Anterior cingulate cortex (tissue), 58 donors: ENCODE measurements around the gene ADPRM.
"Not testable (repeated sequence)": the region's sequence is repeated elsewhere in the genome, so short reads cannot be mapped to it uniquely, and the experiment has no call there.

Experiments
- DNase-seq, 58 donors: peaks; one replicate each; lab custom pipeline; 2025; lab: John Stamatoyannopoulos, UW

The ADPRM gene, protein sequence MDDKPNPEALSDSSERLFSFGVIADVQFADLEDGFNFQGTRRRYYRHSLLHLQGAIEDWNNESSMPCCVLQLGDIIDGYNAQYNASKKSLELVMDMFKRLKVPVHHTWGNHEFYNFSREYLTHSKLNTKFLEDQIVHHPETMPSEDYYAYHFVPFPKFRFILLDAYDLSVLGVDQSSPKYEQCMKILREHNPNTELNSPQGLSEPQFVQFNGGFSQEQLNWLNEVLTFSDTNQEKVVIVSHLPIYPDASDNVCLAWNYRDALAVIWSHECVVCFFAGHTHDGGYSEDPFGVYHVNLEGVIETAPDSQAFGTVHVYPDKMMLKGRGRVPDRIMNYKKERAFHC

DNA sequence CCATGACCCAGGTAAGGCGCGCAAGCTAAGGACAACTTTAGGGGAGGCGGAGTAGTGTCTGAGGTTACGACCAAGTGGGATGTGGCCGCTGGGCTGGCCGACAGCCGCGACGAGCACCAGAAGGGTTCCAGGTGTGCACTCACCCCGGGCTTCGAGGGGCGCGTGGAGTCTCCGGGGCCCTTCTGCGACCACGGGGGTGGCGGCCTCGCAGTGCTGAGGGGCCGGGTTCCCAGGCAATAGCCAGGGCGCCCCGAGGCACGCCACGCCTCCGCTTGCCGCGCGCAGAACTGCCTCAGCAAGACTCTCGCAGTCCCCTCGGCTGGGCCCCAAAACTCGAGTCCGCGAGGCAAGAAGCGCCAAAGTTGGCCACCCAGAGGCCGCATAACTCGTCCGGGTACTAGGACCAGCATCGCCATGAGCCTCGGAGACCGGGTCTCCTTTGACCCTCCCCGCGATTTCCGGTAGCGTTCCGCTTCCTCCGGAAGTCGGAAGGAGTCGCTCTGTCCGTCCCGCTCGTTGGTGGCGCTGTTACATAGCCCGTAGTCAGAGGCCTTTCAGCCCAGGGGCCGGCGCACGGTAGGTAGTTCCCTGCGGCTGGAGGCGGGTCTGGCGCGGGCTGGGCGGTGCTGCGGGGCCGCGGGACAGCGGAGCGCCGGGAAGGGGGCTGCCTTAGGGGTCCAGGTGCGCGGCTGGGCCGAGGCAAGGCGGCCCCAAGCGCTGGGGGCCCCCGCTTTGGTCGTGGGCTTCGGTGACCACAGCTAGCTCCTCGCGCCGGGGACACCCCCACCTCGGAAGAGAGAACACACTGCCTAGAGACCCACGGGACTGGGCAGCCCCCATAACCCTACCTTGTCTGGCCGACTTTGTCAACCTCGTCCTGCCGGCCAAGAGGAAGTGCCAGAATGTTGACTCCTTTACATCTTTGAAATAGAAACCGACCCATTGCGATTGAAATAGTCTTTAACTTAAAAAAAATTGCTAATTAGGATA is at the start of gene ADPRM, which contains the start of gene SCO1:
Gene ADPRM, plus strand, starts transcription at position 503 of the 990 bp plus-strand sequence. CDS start 7,333 bp downstream, outside the sequence.
Gene SCO1, minus strand, starts transcription at position 442 of the 990 bp plus-strand sequence. Its CDS starts 26 bp downstream, at position 416.
- peak; percentile 40 to 96 (median 90) for DNase-seq

DNA sequence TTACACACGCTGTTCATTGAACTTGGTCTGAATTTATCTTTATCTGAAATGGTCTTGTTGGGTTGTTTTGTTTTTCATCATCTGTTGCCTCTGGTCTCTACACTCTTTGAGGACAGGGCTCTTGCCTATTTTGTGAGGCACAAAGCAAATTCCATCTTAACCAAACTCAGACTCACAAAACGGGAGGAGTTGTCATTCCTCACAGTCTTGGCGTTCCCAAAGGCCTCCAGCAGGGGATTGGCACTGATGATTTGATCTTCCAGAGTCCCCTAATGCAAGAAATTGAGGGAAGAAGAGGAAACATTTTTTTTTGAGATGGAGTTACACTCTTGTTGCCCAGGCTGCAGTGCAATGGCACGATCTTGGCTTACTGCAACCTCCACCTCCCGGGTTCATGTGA is 49.0 kb upstream of the ADPRM start:
- no peak for DNase-seq

DNA sequence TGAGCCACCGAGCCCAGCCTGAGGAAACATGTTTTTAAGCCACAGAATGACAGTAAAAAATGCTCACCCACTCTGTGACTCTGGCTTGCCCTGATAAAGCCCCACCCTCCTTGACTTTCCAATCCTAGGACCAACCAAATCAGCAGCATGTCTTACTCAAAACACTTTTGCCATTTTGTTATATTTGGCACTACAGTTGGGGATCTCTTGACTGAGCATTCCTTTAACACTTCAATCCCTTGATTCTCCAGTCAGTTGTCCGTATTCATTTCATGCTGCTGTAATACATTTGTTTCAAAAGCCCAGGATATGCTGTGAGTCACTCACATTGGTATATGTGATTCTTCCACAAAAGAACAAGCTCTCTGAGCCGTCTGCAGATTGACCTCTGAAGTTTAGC is 48.4 kb upstream of the ADPRM start:
- no peak for DNase-seq

DNA sequence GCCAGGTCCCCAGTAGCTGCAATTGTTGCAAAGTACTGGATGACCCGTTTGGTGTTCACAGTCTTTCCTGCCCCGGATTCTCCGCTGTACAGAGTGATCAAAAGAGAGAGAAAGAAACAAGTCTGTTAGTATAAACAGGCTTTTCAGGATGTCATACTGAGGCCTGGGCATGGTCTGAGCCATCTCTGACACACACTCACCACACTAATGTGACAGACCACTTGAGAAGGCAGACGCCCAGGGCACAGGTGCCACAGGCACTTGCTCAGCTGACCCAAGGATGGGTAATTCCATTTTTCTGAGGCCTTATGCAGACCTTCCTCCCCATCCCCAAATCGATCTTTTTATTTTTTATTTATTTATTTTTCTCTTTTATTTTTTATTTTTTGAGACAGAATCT is 47.8 kb upstream of the ADPRM start:
- no peak for DNase-seq

DNA sequence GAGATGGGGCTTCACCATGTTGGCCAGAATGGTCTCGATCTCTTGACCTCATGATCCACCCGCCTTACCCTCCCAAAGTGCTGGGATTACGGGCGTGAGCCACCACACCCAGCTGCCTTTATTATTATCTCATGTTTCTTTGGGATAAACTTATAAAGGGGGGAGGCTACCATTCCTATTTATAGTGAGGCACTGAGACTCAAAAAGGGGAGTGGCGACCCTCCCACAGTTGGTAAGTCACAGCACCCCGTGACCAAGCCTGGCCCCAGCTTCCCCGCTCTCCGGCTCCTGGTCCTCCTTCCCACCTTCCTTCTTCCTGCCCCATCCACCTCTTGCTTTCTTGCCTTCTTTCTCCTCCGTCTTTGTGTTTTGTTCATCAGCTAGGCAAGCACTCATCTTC is 45.5 kb upstream of the ADPRM start:
- no peak for DNase-seq

DNA sequence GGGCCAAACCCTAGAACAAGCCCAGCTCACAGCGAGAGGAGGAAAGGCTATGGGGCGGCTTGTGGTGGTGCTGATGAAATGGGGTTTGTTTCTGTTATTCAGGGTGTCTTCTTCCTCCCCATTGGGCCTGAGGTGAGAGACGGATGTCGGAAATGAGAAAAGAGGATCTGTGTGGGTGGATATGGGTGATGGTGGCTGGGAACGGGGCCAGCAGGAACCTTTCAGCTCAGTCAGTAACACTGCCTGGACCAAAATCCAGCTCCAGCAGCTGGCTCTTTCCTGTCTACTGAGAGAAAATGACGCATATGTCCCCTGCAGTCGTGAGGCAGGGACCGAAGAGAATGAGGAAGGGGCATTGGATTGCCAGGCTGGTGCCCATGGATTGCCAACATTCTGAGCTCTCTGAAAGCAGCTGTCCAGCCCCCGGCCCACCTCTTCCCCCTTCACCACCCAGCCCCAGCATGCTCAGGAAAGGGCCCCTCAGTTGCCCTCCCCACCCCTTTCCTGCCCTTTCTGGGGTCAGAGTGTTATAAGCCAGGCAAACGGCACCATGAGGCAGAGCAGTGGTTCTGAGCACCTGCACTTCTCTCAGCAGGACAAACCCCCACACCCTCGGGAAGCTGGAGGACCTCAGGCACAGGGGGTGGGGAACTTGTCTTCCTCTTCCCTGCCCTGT is 44.3 kb upstream of the ADPRM start:
- peak in 14 of 58 donors; percentile 1 to 33 (median 8) for DNase-seq

DNA sequence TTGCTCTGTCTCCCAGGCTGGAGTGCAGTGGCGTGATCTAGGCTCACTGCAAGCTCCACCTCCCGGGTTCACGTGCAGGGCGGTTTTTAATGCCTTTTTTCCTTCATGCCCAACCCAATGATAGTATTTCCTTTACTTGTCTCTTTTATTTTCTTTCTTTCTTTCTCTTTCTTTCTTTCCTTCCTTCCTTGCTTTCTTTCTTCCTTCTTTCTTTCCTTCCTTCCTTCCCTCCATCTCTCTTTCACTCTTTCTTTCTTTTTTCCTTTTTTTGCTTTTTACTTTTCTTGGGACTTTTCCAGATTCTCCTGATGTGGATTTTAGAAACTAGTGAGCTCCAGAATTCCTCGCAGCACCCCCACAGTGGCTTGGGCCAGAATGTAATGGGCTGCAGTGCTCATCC is 43.4 kb upstream of the ADPRM start:
- no peak for DNase-seq

DNA sequence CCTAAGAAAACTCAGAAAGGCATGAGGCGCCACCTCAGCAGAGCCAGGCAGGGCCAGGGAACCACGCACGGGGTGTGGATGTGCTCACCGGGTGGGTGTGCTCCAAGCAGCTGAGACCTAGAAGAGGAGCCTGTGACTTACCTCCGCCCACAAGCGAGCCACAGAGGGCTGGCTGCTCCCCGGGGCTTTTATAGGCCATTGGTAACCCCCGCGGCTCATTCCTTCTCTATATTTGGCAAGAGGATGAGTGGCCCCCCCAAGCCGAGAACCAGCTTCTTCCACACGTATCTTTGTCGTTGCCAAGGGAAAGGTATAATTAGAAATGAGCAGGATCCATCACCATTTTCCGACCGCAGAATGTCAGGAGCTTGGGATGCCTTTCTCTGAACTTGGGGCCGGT is 40.2 kb upstream of the ADPRM start, which contains the start of gene MYH3:
Gene MYH3, minus strand, starts transcription at position 162 of the 400 bp plus-strand sequence. CDS start 2,245 bp downstream, outside the sequence.
- DNase-seq, result peak in 2 of 58 donors; percentile 12 to 16

DNA sequence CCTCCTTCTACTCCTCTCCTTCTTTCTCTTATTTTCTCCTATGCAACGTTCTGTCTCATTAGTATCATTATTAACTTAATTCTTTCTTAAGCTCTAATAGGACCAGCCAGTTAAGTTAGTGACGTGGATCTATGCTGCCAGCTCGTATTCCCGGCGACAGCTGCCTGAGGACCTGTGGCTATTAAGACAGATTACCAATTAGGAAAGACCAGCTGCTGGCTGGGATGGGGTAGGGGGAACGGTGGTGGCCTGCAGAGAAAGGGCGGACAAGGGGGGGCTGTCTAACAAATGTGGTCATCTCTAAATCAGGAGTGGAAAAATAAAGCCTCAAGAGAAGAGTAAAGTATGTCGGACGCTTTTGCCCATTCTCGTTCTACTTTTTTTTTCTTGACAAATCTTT is 39.5 kb upstream of the ADPRM start:
- DNase-seq, result no peak

DNA sequence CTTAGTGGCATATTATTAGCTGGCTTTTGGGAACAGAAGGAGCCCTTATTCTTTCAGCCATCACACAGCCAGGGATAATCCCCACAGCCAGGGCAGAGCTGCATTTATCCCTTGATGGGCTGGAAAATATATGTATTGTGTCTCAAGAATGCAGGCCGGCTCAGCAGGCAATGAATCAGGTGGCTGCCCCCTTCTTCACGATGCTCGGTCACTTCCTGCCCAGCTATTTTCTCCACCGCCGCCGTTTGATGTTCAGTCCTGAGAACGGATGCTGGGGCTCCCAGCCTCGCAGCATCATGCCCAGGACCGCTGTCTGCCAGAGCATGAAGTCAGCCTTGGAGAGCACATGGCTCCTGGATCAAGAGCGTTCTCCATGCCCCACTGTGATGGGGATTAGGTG is 36.0 kb upstream of the ADPRM start:
- no peak for DNase-seq

DNA sequence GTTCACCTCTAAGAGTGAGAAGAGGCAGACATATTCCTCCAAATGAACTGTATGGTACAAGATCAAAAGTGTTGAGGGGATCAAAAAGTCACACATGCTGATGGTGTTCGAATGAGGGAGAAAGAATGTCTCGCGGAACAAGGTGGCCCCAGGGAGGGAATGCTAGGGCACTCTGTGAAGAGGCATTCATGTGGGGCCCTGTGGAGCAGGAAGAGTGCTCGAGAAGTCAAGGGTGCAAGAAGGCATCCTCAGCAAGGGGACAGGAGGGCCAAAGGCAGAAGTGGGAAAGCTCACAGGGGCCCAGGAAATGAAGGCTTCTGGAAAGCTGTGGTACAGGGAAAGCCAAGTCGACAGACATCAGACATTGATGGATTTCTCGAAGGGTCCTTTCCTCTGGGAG is 34.2 kb upstream of the ADPRM start:
- DNase-seq, result no peak

DNA sequence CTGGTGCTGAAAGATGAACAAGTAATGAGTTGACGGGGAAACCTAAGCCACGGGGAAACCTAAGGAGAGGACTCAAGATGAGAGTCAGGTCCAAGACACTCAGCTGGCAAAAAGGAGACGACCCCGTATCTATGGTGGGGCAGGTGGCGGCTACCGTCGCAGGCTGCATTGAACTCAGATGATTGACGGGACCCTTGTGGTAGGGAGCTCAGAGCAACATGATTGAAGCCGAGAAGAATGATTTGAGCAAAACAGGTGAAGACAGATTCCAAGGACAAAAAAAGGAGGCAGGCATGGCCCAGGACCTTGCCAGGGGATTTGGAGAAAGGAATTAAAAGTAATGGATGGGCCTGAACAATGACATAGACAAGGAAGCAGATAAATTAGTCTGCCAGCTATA is 32.8 kb upstream of the ADPRM start:
- DNase-seq, result no peak

DNA sequence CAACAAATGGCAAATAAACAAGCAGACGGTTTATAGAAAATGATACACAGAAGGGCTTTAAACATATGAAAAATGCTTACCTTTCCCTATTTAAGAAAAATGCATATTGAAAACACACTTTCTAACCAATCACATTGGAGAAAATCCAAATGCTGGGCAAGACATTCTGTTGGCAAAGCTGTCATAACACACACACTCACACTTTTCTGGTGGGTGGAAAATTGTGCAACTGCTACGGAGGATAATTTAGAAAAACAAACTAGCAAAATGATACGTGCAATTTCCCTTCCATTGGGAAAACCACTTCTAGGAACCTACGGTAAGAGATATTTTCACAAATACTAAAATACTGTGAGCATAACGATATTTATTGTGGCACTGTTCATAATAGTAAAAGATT is 30.5 kb upstream of the ADPRM start:
- no peak for DNase-seq

DNA sequence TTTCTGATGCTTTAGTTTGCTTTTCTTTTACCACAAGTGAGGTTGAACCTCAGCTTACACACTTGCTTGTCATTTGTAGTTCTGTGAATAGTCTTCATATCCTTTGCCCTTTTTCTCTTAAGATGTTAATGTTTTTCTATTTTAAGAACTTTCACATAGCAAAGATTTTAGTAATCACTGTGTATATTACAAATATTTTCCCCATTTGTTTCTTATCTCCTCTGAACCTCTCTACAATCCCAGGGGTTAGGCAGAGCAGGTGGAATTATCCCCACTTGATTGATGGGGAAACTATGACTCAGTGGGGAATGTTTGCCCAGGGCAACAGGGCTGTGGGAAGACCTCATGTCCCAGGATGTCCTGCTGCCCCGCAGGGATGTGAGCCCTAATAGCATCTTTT is 28.6 kb upstream of the ADPRM start:
- no peak for DNase-seq

DNA sequence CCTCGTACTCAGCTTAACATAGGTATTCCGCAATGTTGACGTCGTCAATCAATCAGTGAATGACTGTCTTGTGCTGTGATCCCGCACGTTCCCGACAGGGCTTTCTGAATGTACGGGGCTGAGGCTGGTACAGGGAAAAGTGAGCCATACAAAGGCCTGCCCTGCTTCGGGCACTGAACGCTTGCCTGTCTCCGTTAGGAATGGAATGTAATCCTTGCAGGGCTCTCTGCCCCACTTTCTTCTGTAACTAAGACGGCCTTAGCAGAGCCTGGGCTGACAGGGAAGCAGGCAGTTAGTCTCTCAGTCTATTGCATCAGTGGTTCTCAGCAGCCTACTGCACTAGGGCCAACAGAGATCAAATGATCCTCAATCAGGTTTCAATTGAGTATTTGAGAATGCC is 24.1 kb upstream of the ADPRM start:
- DNase-seq, result no peak

DNA sequence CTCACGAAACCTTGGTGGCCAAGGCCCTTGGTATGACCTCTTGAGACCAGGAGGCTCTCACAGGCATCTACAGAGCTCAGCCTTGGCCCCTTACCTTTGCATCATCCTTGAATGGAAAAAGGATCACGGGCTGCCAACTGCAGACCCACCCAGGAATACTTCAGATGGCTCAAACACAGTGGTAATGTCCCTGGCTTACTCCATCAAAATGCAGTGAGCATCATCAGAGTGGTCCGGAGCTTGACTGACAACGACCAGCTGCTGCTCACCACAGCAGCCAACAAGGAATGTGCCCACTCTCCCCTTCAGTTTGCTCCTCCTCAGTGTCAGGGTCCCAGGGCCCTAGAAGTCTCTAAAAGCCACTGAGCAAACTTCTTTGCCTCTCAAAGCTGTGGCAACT is 22.7 kb upstream of the ADPRM start:
- DNase-seq, result no peak

DNA sequence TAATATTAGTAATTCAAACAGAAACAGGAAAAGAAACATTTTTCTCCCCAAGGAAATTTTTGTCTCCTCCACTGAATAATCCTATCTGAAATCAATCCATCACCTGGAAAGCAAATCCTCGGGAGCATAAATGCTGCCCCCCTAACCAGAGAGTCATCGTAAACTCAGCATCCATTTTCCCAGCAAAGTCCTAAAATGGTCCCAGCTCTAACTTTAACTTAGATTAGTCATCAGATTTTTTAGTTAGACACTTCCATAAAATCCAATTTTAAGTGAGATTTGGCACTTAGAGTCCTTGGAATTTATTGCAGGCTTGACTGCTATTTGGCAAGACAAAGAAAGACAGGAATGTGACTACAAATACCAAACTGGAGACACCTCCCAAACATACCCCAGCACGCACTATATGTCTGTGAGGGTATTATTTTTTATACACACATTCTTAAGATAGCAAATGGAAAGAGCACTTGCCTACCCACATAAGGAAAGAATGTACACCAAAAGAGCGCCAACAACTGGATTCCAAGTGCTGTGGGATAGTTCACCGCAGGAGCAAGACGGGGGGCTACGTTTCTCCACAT is 15.4 kb upstream of the ADPRM start:
- no peak for DNase-seq

DNA sequence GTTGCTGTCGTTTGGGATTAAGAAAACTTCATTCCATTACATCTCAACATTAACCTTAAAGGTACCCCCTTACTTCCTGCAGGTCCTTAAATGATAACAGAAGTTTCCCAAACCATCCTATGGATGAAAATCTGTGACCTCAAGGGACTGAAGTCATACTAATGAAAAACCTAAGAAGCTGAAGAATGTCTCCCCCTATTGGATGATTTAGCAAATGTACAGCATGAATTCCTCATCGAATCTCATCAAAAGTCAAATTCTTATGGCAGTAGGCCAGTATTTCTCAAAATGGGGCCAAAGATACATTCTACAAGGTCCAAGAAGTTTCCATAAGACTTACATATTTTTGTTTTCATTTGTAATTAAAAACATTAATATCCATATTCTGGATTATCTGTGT is 13.5 kb upstream of the ADPRM start:
- no peak for DNase-seq

DNA sequence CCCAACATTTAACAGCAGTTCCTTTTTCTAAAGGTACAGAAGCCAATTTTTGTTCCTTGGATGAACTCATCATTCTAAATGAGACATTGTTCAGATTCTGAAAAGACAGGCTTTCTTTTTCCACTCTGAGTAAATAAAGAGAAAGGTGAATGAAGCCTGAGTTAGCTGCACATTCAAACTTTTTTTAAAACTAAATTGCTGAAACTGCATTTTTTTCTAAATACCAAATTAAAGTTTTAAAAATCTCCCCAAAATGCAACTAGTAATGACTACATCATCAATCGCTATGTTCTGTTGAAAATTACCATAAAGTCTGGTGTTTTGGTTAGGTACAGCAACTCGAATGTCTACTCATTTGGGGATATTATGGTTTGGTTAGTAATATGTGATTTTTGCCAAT is 9.9 kb upstream of the ADPRM start:
- no peak for DNase-seq

DNA sequence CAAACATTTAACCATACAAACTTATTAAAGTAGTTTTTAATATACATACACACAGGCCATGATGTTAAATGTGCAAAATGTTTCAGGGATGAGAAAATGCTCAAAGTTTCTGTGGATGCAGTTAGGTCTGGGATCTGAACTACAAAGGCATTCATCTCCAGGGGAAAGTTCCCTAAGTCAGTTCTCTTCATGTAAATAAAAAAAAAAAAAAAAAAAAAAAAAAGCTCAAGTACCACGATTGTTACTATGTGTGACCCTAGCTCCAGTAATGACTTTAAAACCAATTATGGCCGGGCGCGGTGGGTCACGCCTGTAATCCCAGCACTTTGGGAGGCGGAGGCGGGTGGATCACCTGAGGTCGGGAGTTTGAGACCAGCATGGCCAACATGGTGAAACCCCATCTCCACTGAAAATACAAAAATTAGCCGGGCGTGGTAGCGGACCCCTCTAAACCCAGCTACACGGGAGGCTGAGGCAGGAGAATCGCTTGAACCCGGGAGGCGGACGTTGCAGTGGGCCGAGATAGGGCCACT is 1.5 kb upstream of the ADPRM start:
- DNase-seq, result not testable (repeated sequence)
